Adipocyte (in vitro differentiated cells): ENCODE measurements around the gene KIF1A.
"Not testable (repeated sequence)": the region's sequence is repeated elsewhere in the genome, so short reads cannot be mapped to it uniquely, and the experiment has no call there.

ENCODE experiments used
- DNase-seq: peaks from one replicate; pipeline ENCODE4 v3.0.0-alpha.2; 2015; ENCODE audit warnings: low read depth
- H3K27me3 ChIP-seq: replicated peaks from 2 replicates; pipeline ENCODE4 v1.7.0; 2013; ENCODE audit warnings: mild to moderate bottlenecking, low read length, moderate library complexity; ENCODE audit not compliant: control insufficient read depth, insufficient read depth
- H3K36me3 ChIP-seq: 2 replicates; pipeline ENCODE4 v1.7.0; 2013; ENCODE audit warnings: low read length, mild to moderate bottlenecking, moderate library complexity; ENCODE audit not compliant: control insufficient read depth, insufficient read depth, severe bottlenecking
- H3K4me1 ChIP-seq: 2 replicates; pipeline ENCODE4 v1.7.0; 2013; ENCODE audit warnings: mild to moderate bottlenecking, low read length, moderate library complexity; ENCODE audit not compliant: control insufficient read depth, insufficient read depth
- H3K4me3 ChIP-seq: 2 replicates; pipeline ENCODE4 v1.7.0; 2013; ENCODE audit warnings: mild to moderate bottlenecking, low read length, moderate library complexity
- H3K9ac ChIP-seq: 2 replicates; pipeline ENCODE4 v1.7.0; 2013; ENCODE audit warnings: mild to moderate bottlenecking, low read length, moderate library complexity
- H3K9me3 ChIP-seq: 2 replicates; pipeline ENCODE4 v1.7.0; 2013; ENCODE audit warnings: mild to moderate bottlenecking, low read length, moderate library complexity; ENCODE audit not compliant: control insufficient read depth

The KIF1A gene

DNA sequence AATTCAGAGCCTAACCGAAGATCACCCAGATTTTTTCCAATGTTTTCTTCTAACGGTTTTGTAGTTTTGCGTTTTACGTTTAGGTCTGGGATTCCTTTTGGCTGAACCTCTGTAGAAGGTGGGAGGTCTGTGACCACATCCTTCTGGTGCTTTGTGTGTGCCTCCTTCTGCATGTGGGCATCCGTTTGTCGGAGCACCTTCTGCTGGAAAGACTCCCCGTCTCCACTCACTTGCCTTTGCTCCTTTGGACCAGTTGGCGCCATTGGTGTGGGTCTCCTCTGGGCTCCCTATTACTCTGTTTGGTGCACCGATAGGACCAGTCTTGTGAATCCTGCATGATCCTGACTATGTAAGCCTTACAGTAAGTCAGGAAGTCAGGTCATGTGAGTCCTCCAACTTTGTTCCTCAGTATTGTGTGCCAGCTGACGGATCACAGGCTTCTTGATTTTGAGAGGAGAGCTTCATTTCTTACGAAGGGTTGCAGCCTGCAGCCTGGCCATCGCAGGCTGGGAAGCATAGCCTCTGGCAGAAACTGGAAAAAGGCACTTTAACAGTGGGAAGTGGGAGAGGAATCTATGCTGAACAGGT lies 114.7 kb downstream of the KIF1A start:
- peaks cover 8% of the 10 kb centered on the region for H3K9me3 ChIP-seq
- H3K4me1 ChIP-seq = no peaks in the 10 kb centered on the region
- no peak overlapping the region for H3K9ac ChIP-seq
- no peaks in the 10 kb centered on the region for H3K36me3 ChIP-seq
- DNase-seq = no peak
- H3K27me3 ChIP-seq = peaks cover 70% of the 10 kb centered on the region
- H3K4me3 ChIP-seq = no peak overlapping the region

GRCh38 chr2:240704651-240705050 lies 115.4 kb downstream of the KIF1A start:
- no peak overlapping the region for H3K9ac ChIP-seq
- peaks cover 8% of the 10 kb centered on the region for H3K9me3 ChIP-seq
- H3K27me3 ChIP-seq = peaks cover 66% of the 10 kb centered on the region
- no peak overlapping the region for H3K4me3 ChIP-seq
- DNase-seq = peak; percentile 4
- H3K36me3 ChIP-seq = no peaks in the 10 kb centered on the region
- H3K4me1 ChIP-seq = no peaks in the 10 kb centered on the region

DNA sequence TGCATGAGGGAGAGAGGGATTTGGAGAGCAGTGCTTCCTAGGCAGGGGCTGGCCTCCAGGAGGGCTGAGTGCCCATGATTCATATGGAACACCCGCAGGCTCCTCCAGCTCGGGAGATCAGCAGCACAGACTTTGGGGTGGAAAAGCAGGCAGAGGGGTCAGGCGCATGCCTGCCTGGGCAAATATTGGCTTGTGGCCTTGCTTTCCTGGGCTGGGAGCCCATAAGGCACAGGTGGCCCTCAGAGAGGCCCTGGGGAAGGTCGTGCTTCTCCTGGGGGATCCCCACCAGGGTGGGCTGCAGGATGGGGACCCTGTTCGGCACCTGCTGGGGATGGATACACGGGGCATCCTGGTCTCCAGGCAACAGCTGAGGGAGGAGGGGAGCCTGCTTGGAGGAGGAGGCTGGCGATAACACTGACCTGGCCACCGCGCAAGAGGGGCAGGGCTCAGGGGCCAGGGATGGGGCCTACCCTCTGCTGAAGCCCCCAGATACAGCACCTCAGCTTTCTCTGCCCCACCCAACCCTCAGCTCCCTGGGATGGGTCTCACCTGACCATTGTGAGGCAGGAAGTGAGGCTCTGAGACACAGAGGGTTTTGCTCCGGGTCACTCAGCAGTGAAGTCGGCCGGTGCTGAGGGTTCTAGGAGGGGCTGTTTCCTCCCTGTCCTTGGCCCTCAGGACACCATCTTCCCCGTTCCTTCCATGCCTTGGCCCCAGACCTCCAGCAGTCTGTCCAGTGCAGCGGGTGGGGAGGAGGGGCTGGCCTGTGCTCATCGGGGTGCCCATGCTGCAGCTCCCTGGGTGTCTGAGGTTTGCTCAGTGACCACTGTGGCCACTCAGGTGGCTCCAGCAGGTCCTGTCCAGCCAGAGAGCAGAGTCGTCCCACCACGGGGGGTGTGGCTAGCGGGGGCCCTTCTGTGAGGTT lies 116.3 kb downstream of the KIF1A start:
- Histone ChIP-seq H3K27me3 (peaks cover 56% of the 10 kb centered on the region), H3K36me3 (no peaks in the 10 kb centered on the region), H3K4me1 (no peaks in the 10 kb centered on the region), H3K9ac (no peak overlapping the region), H3K9me3 (peaks cover 6% of the 10 kb centered on the region), H3K4me3 (no peak overlapping the region)
- no peak for DNase-seq

DNA sequence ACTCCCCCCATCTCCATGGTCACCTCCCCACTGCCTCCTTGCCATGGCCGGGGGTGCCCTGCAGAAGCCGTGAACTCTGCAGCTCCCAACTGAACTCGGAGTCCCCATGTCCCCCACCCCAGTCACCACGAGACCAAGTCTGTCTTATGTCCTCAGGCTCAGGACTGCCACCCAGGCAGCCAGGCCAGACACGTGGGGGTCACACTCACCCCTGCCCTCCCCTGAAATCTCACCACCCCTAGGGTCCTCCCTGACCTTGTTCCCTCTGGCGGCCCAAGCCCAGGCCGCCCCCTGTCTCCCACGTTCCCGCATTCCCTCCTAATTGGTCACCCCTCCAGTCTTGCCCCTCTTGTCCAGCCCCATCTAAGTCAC lies 117.4 kb downstream of the KIF1A start:
- Histone ChIP-seq H3K9ac (no peak overlapping the region), H3K9me3 (no peaks in the 10 kb centered on the region), H3K4me1 (no peaks in the 10 kb centered on the region), H3K4me3 (no peak overlapping the region), H3K27me3 (peaks cover 46% of the 10 kb centered on the region), H3K36me3 (no peaks in the 10 kb centered on the region)
- no peak for DNase-seq

DNA sequence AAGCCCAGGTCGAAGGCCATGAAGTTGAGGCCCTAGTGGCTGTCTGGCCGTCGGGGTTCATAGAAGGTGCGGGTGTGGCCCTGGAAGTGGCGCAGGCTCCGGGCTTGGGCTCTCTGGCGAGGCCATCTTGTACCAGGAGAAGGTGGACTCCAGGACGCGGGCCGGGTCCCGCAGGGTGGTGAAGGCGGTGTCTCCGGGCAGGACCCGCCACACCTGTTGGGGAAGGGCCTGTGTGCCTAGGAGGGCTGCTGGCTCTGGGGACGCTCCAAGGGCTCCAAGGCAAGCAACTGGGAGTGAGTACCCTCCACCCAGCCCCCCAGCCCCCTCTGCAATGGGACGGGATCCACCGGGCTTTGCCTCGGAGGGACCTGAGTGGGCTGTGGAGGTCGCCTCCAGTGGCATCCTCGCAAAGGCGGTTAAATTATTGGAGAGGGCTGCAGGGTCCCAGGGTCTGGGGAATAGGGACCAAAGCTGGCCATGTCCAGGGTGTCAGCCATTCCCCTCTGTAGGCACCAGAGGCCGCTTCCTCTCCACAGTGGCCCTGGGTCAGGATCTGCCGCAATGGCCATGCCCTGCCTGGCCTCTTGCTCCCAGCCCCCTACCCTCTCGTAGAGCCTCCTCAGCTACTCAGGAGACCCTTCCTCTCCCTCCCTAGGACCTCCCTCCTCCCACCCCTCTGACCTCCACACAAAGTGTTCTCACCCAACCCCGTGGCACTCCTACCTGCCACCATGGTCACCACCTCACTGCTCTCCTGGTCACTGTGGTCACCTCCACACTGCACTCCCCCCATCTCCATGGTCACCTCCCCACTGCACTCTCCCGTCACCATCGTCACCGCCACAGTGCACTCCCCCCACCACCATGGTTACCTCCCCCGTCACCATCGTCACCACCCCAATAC lies 118.0 kb downstream of the KIF1A start:
- Histone ChIP-seq H3K9ac (no peak overlapping the region), H3K9me3 (no peaks in the 10 kb centered on the region), H3K4me3 (no peak overlapping the region), H3K27me3 (peaks cover 40% of the 10 kb centered on the region), H3K4me1 (no peaks in the 10 kb centered on the region), H3K36me3 (no peaks in the 10 kb centered on the region)
- DNase-seq = no peak

DNA sequence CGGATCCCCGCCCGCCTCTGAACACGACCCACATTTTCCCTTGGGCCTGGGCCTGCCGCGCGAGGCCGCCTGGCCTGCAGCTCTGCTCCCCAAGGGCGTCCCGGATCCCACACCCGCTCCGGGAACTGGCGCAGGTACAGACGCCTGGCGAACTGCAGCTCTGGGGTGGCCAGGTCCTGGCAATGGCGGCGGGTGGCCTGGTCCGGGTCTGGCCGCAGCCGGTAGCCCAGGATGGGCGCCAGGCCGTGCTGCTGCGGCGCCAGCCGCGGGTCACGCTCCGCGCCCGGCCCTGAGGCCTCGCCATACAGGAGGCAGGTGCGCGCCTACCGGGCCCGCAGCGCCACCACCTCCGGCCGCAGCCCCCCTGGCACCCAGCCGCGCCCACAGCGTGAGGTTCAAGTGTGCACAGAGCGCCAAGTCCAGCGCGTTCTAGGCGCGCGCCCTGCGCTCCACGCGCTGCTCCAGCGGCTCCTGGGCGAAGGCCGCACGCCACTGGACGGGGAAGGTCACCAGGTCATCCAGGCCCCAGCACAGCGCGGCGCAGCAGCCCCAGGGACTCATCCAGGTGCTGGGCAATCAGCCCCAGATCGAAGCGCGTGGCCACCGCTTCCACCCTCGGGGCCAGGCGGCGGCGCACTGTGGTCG lies 118.8 kb downstream of the KIF1A start:
- H3K36me3 ChIP-seq = no peaks in the 10 kb centered on the region
- H3K27me3 ChIP-seq = peaks cover 37% of the 10 kb centered on the region
- H3K4me1 ChIP-seq = no peaks in the 10 kb centered on the region
- no peaks in the 10 kb centered on the region for H3K9me3 ChIP-seq
- H3K4me3 ChIP-seq = no peak overlapping the region
- no peak overlapping the region for H3K9ac ChIP-seq
- DNase-seq = no peak

DNA sequence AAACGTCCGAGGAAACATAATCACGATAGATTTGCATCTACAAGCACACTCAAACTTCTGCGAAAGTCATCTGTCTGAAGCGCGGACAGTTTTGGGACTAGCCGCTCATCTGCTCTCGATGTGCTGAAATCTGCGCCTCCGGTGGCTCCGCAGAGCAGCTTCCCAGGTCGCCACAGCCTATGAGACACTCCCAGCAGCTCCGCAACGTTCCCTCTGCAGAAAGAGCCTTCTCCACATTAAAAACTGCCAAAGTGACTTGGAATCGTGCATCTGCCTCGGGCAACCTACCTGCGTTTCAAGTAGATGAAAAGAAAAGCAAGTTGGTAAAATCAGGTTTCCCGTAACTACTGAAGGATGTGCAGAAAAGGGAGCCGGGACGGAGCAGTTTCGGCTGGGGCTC lies 119.4 kb downstream of the KIF1A start:
- not testable (repeated sequence) for H3K36me3 ChIP-seq, H3K9ac ChIP-seq, H3K9me3 ChIP-seq, H3K4me1 ChIP-seq, DNase-seq, H3K4me3 ChIP-seq
- peaks cover 37% of the 10 kb centered on the region for H3K27me3 ChIP-seq

GRCh38 chr2:240699835-240700234 lies 120.2 kb downstream of the KIF1A start:
- not testable (repeated sequence) for H3K4me1 ChIP-seq, H3K36me3 ChIP-seq, H3K9me3 ChIP-seq, H3K4me3 ChIP-seq, H3K9ac ChIP-seq, DNase-seq
- H3K27me3 ChIP-seq = peaks cover 29% of the 10 kb centered on the region

DNA sequence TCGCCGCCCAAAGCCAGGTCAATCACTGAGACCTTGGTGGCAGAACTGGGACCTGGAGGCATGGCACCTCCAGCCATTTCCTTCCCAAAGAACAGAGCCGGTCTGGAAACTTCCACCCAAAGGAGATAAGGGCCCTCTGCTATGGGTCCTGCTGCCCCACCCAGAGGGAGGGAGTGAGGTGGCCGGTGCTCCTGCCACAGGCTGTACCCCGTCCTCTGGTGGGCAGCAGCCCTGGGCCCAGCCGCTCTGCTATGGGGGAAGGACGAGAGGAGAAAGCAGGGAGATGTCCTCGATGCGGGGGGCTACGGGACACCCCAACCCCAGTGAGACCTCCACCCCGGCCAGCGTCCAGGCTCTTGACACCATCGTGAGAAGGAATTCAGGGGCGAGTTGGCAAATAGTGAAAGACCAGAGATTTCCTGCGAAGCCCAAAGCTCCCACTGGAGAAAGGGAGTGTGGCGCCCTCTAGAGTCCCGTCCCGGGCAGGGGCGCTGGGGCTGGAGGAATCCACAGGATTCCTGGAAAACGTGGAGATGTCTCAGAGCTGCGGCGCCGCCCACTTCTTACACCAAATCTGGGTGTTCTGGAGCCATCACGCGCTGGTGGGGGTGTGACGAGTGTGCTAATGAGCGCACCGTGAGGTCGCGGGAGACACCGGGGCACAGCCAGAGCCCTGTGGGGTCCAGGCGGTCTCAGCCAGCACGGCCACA lies 121.0 kb downstream of the KIF1A start:
- H3K4me3 ChIP-seq, H3K9me3 ChIP-seq, H3K4me1 ChIP-seq, DNase-seq, H3K9ac ChIP-seq, H3K36me3 ChIP-seq: not testable (repeated sequence)
- peaks cover 25% of the 10 kb centered on the region for H3K27me3 ChIP-seq

- H3K4me1 ChIP-seq, H3K27me3 ChIP-seq, H3K36me3 ChIP-seq, H3K9me3 ChIP-seq, H3K4me3 ChIP-seq, H3K9ac ChIP-seq, DNase-seq: not testable (repeated sequence)
These were observed 123.5 kb downstream of the KIF1A start for GRCh38 chr2:240696469-240696868.
